HG03439 (cell line): ENCODE measurements around the gene BRSK2.

Source experiments
- ATAC-seq: cut with Tn5 transposase; IDR thresholded peaks from one replicate; pipeline ENCODE4 v1.9.1; 2021; ENCODE audit warnings: mild to moderate bottlenecking, moderate library complexity; ENCODE audit not compliant: unreplicated experiment

BRSK2 gene

GRCh38 chr11:1394936-1395772 lies 5.4 kb downstream of the BRSK2 start:
- no peak for ATAC-seq

GRCh38 chr11:1395773-1396374 lies 6.1 kb downstream of the BRSK2 start:
- ATAC-seq: no peak

GRCh38 chr11:1396375-1396841 lies 6.7 kb downstream of the BRSK2 start:
- no peak for ATAC-seq

GRCh38 chr11:1397146-1397861 lies 7.6 kb downstream of the BRSK2 start:
- ATAC-seq: no peak

GRCh38 chr11:1397862-1398527 lies 8.3 kb downstream of the BRSK2 start:
- ATAC-seq: no peak

GRCh38 chr11:1398528-1399235 lies 8.9 kb downstream of the BRSK2 start:
- no peak for ATAC-seq

DNA sequence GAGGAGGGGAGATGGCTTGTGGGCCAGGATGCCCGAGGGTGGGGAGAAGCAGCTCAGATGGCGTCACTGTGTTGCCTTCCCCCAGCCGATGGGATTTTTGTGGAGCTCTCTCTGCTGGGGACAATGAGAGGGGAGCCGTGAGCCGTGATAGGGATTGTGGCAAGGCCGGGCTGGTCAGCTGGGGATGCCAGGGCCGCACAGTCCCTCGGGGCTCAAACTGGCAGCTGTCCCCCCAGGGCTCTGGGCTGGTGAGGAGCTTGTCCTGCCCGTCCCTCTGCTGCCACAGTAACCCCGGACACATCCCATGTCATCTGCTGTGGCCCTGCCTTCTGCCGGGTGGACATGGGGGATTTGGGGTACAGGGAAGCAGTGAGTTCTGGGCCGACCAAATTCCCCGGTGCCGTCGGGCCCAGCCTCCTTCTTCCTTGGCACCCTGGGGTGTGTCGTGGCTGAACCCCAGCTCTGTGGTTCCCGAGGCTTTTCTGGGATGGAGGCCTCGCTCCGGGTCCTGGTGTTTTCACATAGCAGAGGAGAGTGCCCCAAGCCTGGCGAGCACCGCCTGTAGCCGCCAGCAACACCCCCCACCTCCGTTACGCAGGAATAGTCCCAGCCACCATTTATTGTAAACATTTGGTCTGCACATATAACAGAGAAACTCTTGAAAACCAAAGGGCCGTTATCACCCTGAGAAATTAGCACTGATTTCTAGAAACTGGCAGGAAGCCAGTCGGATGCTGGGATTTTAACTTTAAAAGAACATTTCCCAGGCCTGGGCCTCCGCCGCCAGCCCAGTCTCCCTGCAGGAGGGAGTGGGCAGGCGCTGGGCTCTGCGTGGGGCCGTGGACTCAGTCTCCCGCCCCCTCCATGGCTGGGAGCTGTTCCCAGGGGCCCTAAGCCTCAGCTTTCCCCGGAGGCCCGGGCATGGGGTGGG lies 9.9 kb downstream of the BRSK2 start:
- ATAC-seq: no peak

DNA sequence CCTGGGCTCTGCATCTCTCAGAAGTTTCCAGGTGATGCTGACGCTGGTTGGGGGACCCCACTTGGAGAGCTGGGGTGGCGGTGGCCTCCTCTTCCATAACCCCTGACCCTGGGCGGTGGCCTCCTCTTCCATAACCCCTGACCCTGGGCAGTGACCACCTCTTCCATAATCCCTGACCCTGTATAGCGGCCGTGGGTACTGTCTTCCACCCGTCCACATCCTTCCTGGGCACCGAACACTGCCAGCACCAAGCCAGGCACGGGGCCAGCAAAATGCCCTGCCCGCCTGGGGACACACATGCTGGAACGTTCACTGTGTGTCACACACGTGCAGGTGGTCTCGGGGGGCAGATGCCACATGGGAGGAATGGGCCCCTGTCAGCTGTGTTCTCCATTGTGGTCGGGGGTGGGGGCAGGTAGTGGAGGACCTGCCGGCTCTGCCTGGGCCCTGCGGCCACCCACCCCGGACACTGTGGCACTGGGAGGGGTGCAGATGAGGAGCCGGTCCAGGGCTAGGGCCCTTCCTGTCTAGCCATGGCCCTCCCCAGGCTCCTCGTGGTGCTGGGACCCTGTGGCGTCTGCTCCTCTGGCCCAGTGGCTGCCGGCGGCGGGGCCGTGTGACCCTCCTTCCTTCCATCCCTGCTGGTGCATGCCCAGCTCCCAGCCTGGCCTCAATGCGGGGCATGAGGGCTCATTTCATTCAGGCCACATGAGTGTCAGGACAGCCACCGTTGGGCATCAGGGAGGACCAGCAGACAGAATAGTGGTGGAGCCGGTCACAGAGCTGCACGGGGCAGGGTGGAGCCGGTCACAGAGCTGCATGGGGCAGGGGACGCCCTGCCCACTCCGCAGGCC lies 10.8 kb downstream of the BRSK2 start:
- ATAC-seq: no peak

DNA sequence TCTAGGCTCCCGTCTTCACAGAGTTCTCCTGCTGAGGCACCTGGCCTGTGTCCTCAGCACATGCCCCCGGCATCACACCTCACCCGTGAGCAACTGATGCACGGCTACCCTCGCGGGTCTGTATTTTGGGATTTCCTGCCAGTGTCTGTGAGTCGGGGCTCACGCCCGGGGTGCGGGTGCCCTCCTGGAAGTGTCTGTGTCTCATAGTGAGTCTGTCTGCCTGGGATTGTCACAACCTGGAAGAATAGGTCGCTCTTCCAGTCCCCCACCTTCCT lies 11.4 kb downstream of the BRSK2 start:
- no peak for ATAC-seq

DNA sequence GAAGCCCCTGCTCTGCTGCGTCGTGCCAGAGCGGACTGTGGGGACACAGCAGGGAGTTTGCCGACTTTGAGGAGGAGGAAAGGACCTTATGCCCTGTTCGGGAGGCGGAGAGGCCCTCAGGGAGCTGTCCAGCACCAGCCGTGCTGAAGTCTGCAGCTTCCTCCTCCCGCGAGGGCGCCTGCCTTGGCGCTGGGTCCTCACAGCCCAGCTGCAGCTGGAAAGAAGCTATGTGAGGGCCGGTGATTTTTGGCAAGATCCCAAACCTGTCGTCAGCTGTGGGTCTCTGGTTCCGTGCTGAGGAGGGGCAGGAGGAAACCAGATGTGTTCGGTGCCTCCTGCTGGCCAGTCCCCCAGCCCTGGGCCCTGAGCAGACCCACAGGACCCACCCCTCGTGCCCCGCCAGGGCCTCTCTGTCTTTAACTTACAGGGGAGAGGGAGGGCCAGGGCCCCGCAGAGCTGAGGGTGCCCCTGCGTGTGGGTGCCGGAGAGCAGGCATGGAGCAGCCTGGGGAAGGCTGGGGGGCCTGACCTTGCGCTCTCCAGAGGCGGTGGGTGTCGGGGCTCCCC lies 12.0 kb downstream of the BRSK2 start:
- no peak for ATAC-seq

DNA sequence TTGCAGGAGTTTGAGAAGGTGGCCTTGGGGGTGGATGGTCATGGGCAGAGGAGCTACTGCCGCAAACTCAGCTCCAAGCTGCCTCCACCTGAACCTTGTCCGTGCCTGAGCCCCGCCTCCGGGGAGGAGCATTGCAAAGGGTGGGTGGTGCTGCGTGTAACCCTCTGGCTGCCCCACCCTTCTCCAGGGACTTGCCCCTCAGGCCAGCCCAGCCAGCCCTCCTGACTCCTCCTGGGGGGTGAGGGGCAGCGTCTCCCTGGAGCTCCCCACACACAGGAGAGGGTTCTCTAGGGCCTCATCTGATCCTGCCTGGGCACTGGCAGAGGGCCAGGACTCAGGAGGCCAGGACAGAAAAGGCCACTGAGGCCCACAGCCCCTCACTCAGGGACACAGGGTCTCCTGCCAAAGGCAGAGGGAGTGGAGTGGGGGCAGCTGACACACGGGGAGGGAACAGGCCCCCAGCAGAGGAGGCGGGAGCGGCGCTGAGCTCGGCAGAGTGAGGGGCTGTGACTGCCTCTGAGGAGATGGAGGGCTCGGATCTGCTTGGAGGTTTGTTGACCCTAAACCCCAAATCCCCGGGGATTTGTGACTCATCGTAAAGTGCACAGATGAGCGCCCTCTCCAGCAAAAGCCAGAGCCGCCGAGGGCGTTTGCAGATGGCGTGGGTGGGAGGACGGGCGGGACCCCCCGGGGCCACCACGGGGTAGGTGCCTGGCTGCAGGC lies 12.8 kb downstream of the BRSK2 start:
- no peak for ATAC-seq

GRCh38 chr11:1403078-1403620 lies 13.4 kb downstream of the BRSK2 start:
- ATAC-seq: no peak

DNA sequence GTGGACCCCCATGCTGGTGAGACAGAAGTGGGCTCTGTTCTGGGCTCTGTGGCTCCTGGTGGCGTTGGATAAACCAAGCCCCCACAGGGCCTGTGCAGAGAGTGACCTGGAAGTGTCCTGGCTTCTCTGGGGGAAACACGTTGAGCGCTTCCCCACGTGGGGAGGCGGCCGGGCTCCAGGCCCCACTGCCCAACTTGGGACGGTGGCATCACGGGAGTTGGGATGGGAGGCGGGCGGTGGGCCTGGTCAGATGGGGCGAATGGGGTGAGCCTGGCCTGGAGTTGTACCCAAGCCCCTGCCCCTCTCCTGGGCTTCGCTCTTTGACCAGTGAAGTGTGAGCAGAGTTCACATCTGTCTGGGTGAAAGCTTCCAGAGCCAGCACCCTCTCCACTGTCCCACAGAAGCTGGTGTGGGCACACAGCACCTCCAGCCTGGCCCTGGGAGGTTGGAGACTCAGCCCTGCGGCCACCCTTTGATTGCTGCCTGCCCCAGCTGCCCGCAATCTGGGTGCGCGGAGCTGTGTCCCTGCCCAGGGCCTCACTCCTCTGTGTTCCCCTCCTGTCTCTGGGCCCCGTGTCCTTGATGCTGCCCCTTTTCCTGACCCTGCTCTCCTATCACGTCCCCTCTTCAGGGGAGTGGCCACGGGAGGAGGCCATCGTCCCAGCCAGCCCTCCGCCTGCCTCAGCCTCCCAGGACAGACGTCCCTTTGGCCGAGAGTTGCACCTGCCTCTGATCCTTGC lies 14.2 kb downstream of the BRSK2 start:
- no peak for ATAC-seq

DNA sequence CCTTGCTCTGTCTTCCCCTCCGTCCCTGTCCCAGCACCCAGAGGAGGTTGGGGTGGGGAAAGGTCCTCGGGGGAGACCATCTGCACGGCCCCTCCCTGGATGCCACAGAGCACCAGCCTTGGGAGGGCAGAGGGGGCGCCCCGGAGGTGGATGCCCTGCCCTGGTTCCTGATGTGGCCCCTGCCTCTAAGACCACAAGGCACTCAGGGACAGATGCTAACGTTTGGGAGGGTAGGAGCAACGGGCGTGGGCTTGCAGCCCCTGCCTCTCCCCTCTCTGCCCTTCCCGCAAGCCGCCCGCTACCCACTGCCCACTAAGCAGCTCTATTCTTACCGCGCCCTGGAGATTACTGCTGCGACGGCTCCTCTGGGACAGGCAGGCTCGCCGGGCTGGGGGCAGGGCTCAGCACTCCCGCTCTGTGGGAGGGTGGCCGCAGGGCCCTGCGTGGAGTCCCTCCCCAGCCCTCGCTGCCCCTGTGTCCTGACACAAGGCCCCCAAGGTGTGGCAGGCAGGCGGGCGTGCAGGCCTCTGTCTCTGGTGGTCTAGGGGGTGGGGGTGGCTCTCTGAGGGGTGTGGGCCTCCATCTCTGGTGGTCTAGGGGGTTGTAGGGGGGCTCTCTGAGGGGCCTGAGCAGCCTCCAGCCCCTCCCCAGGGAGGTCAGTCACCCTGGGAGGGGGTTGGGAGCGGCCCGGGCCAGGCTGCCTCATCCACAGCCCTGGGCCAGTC lies 14.9 kb downstream of the BRSK2 start:
- no peak for ATAC-seq

GRCh38 chr11:1405186-1406020 lies 15.7 kb downstream of the BRSK2 start:
- ATAC-seq: no peak
